Neural cell (in vitro differentiated cells): ENCODE measurements around the gene RAVER1.

Experiments
- EP300 ChIP-seq: fragments of 450-650 bp; conservative IDR thresholded peaks from 2 replicates; pipeline ENCODE4 v1.6.1; 2014; ENCODE audit warnings: antibody characterized with exemption, mild to moderate bottlenecking, moderate library complexity; ENCODE audit not compliant: poor library complexity, severe bottlenecking
- EZH2 ChIP-seq: fragments of 200-600, 300-800 bp; shearing (Covaris generic), sonication (generic); IDR thresholded peaks from 2 replicates; pipeline ENCODE4 v1.6.1; 2014; ENCODE audit warnings: antibody characterized with exemption, low read length, borderline replicate concordance, mild to moderate bottlenecking; ENCODE audit not compliant: insufficient read depth, poor library complexity, severe bottlenecking
- POLR2AphosphoS5 ChIP-seq: IDR thresholded peaks from 2 replicates; pipeline ENCODE4 v1.6.1; 2012
- RAD21 ChIP-seq: fragments of 450-650 bp; conservative IDR thresholded peaks from 2 replicates; pipeline ENCODE4 v1.6.1; 2014; ENCODE audit warnings: antibody characterized with exemption, mild to moderate bottlenecking, moderate library complexity
- SMC3 ChIP-seq: fragments of 450-650 bp; conservative IDR thresholded peaks from 2 replicates; pipeline ENCODE4 v1.6.1; 2014; ENCODE audit warnings: antibody characterized with exemption, mild to moderate bottlenecking, moderate library complexity; ENCODE audit not compliant: poor library complexity
- TAF1 ChIP-seq: IDR thresholded peaks from 2 replicates; pipeline ENCODE4 v1.6.1; 2012; ENCODE audit warnings: low read depth
- TF ChIP-seq, protein P1 (sequence below): fragments of 450-650 bp; IDR thresholded peaks from 2 replicates; pipeline ENCODE4 v1.5.1; 2014; ENCODE audit warnings: antibody characterized with exemption, mild to moderate bottlenecking, moderate library complexity; ENCODE audit not compliant: poor library complexity, severe bottlenecking
- TF ChIP-seq, protein P2 (sequence below): IDR thresholded peaks from 2 replicates; pipeline ENCODE4 v1.6.1; 2012; ENCODE audit warnings: borderline replicate concordance

DNA sequence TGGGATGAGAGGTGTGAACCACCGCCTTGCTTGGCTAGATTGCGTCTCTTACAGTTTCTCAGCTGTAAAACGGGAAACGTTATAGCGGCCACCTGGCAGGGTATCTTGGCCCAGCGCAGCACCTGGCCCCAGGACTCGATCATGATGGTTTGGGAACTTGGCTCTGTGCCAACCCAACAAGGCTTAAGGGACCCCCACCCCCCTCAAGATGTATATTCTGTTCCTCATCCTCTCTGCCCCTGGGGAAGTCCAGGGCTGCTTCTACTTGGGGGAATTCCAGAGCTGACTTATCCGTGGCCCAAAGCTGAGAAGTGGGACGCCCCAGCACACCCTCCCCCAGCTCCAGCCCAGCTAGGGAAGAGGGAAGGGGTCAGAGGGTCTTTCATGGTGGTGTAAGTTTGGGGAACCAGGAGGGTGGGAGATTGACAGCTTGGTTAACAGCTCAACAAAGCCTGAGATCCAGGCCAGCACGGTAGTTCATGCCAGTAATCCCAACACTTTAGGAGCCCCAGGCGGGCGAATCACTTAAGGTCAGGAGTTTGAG, 61.7 kb downstream of the RAVER1 start:
- TF ChIP-seq EP300 (no peak), EZH2 (no peak), RAD21 (no peak), SMC3 (no peak), TAF1 (no peak), POLR2AphosphoS5 (no peak)
- TF ChIP-seq, protein P1, sequence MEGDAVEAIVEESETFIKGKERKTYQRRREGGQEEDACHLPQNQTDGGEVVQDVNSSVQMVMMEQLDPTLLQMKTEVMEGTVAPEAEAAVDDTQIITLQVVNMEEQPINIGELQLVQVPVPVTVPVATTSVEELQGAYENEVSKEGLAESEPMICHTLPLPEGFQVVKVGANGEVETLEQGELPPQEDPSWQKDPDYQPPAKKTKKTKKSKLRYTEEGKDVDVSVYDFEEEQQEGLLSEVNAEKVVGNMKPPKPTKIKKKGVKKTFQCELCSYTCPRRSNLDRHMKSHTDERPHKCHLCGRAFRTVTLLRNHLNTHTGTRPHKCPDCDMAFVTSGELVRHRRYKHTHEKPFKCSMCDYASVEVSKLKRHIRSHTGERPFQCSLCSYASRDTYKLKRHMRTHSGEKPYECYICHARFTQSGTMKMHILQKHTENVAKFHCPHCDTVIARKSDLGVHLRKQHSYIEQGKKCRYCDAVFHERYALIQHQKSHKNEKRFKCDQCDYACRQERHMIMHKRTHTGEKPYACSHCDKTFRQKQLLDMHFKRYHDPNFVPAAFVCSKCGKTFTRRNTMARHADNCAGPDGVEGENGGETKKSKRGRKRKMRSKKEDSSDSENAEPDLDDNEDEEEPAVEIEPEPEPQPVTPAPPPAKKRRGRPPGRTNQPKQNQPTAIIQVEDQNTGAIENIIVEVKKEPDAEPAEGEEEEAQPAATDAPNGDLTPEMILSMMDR = no peak
- TF ChIP-seq, protein P2, sequence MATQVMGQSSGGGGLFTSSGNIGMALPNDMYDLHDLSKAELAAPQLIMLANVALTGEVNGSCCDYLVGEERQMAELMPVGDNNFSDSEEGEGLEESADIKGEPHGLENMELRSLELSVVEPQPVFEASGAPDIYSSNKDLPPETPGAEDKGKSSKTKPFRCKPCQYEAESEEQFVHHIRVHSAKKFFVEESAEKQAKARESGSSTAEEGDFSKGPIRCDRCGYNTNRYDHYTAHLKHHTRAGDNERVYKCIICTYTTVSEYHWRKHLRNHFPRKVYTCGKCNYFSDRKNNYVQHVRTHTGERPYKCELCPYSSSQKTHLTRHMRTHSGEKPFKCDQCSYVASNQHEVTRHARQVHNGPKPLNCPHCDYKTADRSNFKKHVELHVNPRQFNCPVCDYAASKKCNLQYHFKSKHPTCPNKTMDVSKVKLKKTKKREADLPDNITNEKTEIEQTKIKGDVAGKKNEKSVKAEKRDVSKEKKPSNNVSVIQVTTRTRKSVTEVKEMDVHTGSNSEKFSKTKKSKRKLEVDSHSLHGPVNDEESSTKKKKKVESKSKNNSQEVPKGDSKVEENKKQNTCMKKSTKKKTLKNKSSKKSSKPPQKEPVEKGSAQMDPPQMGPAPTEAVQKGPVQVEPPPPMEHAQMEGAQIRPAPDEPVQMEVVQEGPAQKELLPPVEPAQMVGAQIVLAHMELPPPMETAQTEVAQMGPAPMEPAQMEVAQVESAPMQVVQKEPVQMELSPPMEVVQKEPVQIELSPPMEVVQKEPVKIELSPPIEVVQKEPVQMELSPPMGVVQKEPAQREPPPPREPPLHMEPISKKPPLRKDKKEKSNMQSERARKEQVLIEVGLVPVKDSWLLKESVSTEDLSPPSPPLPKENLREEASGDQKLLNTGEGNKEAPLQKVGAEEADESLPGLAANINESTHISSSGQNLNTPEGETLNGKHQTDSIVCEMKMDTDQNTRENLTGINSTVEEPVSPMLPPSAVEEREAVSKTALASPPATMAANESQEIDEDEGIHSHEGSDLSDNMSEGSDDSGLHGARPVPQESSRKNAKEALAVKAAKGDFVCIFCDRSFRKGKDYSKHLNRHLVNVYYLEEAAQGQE = no peak
